ENCODE data around the gene UGT1A10.

- TF ChIP-seq CTCF (IDR thresholded peaks at IDR 0.05; ENCODE audit: low read depth, low read length): no peak
- no peak for TF ChIP-seq POLR2A (IDR thresholded peaks at IDR 0.05; ENCODE audit: extremely low read depth, insufficient read length)
- TF ChIP-seq, protein P1, sequence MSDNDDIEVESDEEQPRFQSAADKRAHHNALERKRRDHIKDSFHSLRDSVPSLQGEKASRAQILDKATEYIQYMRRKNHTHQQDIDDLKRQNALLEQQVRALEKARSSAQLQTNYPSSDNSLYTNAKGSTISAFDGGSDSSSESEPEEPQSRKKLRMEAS (IDR thresholded peaks at IDR 0.05; ENCODE audit: low read depth, low read length): no peak
Observed at GRCh38 chr2:233791883-233792329, 155.7 kb downstream of the UGT1A10 start.
